Hematopoietic multipotent progenitor cell treated with erythropoietin and hydrocortisone succinate and interleukin-3 and kit ligand, for 4 days (in vitro differentiated cells): ENCODE results near the gene CPA3.

Experiments
- DNase-seq: peaks from one replicate; pipeline ENCODE4 v3.0.0-alpha.2; 2015

Gene CPA3, protein sequence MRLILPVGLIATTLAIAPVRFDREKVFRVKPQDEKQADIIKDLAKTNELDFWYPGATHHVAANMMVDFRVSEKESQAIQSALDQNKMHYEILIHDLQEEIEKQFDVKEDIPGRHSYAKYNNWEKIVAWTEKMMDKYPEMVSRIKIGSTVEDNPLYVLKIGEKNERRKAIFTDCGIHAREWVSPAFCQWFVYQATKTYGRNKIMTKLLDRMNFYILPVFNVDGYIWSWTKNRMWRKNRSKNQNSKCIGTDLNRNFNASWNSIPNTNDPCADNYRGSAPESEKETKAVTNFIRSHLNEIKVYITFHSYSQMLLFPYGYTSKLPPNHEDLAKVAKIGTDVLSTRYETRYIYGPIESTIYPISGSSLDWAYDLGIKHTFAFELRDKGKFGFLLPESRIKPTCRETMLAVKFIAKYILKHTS

DNA sequence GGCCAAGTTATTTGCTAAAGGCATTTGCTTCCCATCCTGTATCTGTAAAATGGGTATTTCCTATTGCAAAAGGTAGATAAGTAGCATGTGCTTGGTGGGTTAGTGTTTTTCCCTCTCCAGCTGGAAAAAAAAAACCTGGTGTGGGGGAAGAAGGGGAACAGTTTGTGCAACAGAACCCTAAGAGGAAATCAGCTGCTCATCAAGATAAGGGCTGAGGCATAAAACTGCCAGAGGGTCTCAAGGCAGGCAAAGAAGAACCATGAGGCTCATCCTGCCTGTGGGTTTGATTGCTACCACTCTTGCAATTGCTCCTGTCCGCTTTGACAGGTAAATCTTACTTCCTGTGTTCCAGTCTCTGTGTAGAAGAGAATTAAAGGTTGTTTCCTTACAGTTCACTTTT lies at the start of gene CPA3:
Gene CPA3, plus strand, starts transcription at position 248 of the 400 bp plus-strand sequence. Its CDS starts 12 bp downstream, at position 260.
- DNase-seq = peak; percentile 86

DNA sequence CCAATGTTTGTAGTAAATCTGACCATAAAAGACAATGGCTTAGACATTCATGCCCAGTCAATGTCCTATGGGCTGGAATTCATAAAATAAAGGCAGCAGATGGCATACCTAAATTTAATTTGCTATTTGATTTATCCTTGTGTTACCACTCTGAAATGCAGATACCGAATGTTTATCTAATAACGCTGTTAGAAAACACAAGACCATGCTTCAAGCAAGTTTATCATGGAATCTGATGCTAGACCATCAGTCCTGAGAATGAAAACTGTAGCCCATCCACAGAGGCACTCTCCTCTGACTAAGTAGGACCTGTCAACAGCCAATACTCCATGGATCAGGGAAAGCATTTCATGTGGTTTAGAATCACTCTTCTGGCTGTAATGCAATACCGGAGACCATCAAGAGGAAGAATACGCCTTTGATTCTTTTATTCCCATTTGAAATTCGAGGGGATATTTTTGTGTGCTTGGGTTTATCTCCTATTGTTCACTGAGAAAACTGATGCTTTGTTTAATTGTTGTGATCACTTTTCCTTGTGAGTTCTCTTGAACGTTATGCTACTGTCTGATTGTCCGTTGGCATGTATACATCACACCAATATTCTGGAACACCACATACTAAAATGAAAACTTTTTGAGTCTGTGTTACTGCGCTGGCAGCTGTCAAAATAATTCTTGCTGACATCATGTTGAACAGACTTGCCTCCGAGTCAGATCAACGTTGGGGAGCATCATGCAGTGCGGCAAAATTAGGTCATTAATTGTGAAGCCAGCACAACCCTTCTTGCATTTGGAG lies 49.6 kb upstream of the CPA3 start:
- no peak for DNase-seq

DNA sequence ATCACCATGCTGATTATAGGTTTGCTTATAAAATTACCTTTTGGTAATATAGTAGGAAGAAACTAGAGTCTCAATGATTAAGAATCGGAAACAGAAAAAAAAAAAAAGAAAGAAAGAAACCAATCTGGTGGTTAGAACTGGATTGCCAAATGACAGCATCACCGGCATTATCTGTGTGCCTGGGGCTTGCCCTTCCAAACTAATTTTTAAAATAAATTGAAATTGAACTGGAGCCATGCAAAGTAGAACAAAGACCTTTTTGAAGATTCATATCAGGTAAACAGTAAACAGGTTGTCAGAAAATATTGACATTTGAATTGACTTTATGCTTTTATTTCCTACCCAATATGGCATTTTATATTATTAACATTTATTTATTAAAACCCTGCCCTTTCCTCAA lies 48.7 kb upstream of the CPA3 start:
- DNase-seq = no peak

DNA sequence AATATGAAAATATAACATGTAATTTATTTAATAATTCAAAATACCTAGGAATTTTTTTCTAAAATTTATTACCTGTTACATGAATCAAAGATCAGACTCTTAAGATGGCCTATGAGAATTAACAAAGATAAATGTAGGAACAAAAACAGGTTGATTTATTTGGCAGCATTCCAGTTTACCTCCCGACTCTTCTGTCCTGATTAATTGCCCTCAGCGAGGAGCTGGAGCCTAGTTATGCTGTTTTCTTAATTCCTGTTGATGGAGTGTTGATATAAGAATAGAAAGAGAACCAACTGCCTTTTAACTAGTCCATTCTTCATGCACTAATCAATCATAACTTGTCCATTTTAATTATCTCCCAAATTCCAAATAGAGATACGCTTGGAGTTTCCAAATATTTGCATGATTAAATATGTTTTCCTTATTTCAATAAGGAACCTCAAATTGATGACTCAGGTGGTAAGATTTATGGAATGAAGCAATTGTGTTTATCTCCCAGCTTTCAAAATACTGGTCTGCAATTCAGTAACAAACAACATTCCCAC lies 48.0 kb upstream of the CPA3 start:
- DNase-seq = no peak

DNA sequence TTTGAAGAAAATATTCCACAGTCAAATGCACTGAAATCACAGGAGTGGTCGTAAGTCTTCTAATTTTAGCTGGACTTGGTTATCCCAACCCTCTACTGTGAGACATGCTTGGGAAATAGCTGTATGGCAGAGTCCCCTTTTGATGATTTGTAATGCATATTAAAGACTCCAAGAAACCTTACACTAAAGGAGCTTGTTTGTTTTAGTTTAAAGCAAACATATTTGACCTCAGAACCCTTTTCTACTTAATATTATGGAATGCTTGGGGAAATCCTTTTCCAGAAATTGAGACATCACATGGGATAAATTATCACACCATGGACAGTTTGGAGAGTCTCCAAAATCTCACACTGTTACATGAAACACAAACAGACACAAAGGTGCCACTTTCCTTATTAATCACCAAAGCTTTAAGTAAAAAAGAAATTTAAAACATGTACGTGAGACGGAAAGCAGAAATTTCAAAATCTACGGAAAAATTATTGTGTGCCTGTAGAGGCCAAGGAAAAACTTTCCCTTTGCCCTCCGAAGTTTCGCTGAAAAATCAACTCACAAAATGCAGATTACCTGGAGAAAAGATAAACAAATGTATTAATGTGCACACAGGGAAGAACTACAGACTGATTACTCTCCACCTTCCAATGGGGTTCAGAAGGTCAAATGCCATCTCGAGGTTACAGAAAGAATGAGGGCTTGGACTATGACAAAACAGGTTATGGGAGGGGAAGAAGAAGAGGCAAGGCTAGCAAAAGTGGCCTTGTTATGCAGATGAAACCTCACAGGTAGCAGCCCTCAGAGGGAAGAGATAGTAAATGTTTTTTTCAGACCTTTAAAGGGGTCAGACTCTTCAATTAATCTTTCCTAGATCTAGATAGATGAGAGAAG lies 44.5 kb upstream of the CPA3 start:
- no peak for DNase-seq

DNA sequence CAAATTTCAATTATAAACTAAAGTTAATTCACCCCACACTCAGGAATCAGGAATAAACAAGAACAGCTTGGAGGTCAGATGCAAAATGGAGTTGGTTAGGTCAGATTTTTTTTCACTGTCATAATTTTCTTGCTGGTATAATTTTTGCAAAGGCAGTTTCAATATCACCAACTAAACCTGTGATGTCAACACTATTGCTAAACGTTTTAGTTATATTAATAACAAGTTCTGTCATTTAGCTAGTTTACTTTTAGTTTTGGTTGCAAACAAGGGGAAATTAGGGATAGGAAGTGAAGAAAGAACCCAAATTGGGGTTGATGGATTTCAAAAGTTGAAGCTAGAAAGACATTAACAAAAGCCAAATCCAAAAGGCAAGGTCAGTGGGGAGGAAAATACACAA lies 42.1 kb upstream of the CPA3 start:
- no peak for DNase-seq

DNA sequence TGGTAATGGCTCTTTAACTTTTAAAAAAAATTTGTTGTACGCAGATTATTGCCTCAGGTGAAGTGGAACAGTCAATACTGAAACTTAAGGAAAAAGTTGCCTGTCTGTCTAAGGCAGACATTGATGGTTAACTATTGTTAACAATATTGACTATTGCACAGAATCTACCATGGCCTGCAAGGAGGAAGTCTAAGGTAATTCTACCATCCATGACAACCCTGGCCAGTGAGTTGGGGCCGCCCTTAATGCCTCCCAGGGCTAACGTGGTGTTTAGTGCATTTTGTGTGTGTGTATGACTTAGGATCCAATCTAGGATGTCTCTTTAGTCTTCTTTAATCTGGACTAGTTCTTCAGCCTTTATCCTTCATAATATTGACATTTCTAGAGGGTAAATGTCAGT lies 39.6 kb upstream of the CPA3 start:
- DNase-seq = no peak

DNA sequence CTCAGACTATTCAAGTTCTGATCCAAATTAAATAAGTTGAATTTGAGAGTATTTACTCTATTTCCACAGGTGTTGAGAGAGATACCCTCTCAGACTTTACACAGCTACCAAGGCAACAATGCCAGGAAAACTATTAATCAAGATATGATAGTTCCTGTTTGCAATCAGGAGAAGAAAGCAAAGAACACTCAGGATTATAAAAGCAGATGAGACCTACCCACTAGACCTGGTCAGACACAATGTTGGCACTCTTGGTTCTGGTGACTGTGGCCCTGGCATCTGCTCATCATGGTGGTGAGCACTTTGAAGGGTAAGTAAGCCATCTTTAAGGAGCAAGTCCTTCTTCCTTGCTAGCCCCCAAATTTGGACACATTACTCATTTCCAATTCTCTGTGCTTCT lies 37.5 kb upstream of the CPA3 start, which contains the start of gene CPB1:
Gene CPB1, plus strand, starts transcription at position 227 of the 400 bp plus-strand sequence. Its CDS starts 13 bp downstream, at position 240.
- DNase-seq = no peak

DNA sequence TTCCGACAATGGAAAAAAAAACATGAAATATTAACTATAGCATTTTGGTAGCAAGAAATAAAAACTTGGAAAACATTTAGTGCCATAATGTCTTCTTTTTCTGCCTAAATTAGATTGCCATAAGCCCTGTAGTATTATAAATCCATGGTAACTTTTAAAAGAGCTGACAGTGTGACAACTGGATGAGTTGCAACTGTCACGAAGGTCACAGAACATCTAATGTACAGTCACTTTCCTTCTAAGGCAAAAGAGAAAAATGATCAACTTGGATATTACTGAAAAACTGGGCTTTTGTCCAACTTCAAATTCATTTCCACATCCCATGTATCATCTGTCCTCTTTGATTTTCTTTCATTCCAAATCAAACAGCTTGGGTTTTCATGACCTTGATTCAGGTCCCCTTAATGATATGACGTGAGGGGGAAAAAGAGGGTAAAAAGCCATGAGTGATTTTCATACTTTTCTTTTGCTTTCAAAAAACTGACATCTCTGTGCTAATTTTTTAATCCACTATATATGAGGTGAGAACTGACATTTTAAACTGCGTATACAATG lies 36.9 kb upstream of the CPA3 start:
- no peak for DNase-seq

DNA sequence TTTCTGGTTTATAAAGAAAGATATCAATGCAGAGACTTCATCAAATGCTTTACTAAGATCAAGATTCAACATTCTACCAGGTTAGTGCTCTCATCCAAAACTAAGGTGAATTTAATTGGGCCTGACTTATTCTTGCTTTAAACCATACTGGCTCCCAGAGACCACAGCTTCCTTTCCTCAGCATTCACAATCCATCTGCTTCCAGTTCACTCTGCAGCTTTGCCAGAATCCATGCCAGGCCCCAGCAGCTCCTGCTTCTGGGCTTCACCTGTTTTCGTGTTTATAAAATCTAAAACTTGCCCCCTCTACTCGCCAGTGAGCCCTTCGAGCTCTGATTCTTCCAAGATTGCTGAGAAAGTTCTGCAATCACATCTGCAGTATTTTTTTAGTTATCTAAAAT lies 35.2 kb upstream of the CPA3 start:
- no peak for DNase-seq

DNA sequence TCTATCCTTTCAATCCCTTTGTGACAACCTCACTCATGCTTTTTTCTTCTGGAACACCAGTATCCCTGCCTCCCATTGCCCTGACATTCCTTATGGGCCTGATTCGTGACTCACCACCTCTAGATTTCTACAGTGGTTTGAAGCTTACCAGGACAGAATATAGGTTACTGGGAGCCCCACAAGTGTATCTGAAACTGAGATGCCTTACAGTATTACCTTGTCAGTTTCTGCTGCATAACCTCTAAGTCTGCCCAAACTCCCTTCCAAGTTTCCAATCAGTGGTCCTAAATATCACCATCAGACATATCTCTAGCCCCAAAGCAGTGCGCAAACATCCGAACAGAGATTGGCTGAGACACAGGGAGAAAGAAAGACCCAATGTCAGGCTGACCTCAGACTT lies 31.9 kb upstream of the CPA3 start:
- DNase-seq = no peak

DNA sequence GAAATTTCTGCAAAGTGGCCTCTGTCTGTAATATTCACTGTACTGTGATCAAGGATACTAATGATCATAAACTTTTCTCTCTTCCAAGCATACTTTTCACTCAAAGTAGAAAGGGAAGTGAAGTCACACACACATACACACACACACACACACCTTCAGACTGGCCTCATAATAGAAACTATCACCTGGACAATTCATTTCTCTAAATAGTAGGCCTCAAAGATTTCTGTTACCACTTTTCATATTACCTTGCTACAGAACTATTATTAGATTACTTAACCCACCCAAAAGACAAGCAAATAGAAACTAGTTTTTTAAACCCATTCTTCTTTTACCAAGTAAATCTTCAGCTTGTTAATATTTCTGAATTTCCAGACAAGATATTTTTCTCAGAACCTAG lies 25.3 kb upstream of the CPA3 start:
- no peak for DNase-seq

DNA sequence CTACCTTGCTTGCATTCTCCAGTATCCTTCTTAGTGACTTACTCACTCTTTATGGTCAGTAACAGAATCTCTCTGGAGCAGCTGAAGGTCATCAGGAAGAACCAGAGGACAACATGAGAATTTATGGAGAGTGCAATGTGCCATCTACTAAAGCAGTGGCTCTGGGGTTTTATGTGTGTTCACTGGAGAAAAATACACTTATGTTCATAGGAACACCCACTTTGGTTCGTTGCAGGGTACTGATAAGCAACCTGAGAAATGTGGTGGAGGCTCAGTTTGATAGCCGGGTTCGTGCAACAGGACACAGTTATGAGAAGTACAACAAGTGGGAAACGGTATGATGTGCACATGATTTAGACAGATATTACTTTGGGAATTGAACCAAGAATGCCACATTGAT lies 24.6 kb upstream of the CPA3 start:
- peak; percentile 89 for DNase-seq

DNA sequence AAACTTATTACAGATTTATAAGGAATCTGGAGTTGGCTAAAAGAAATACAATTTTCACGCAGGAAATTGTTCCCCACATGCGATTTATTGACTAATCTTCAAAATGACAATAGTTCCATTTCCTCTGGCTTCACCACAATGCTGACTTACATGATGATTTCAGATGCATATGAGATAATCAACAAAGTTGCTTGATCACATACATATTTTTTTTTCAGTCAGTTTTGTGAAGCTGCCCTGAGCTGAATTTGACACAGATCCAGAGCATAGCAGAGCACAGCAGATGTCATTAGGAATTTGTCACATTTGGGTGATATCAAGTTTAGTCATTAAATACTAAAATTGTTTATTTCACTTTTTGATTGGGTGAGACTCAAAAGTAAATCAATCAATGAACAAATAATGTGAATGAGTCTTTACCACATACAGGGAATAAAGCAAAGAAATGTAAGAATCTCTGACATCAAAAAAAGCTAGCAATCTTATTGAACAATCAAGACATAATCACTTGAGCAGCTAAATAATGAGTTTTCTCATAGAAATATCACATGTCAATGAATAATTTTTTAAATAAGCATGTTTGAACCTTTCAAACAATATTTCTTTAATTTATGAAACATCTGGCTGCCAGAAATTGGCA lies 19.2 kb upstream of the CPA3 start:
- peak; percentile 44 for DNase-seq

DNA sequence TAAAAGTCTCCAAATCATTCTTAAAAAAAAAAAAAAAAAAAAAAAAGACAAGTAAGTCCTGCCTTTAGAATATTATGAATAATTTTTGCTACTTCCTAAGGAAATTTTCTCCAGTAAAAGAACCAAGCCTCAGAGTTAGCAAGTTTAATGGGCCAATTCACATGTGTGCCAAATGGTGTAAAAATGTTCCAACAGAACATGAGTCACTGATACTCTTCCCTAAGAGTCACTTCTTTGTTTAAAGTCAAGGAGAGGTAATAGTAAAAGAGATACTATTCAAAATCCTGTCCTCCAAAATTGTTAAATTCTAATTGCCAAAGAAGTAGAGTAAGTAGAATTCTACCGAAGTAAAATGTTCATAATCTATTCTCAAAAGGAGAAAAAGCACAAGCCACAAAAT lies 17.7 kb upstream of the CPA3 start:
- no peak for DNase-seq

DNA sequence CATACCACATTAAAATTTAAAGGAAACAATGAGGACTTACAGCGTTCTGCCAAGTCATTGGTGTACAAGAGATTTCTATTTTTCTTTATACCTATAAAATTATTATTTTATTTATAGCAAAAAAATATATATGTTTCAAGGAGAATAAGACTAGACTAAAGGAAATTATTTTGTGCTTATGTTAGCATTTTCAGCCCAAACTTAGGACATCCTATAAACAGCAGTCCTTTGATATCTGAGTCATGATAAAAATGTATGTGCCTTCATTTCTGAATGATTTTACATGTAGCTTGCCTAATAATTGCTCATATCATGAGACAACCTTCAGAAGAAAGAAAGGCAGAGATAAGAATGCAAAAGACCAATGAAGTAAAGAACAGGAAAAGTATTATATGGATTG lies 16.7 kb upstream of the CPA3 start:
- DNase-seq = no peak

DNA sequence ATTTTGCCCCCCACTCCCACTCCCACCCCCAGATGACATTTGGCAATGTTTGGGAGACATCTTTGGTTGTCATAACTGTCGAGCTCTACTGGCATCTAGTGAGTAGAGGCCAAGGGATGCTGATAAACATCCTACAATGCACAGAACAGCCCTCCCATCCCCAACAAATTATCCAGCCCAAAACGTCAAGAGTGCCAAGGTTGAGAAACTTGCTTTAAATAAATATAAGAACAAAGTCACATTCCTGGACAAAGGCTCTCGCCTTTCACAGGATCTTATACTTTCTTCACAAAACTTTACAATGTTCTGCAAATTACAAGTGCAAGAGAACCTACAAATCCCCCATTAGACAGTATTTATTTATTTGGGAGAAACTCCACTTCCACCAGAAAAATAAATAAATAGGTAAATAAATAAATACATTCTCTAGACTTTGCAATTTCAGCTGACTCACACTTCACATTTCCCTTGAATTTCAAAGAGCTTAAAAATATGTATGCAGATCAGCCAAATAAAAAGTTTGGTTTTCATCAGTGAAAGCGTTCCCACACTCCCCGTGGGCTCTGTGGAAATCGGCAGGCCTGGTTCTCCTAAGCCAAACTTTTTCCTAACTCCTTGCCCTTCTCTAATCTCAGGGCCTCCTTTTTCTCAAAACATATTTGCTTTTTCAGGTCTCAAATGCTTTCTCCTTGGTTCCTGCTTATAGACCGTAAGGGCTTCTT lies 12.7 kb upstream of the CPA3 start:
- DNase-seq = no peak

DNA sequence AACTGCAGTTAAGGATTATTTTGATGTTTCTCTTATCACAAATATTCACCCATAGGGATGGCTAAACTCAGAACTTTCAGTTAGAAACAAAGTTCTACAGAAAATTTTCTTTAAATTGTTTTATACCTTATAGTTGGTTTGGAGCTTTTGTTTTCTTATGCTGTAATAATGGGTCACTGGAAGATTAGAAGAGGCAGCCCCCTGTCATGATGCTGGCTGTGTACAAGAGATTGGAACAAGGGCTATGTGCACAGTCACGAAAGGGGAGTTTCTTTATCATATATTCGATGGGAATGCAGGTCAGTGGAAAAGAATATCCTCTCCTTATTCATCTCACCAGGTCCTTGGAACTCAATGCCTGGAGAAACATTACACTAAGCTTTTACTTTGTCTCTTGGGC lies 12.0 kb upstream of the CPA3 start:
- DNase-seq = peak; percentile 51

DNA sequence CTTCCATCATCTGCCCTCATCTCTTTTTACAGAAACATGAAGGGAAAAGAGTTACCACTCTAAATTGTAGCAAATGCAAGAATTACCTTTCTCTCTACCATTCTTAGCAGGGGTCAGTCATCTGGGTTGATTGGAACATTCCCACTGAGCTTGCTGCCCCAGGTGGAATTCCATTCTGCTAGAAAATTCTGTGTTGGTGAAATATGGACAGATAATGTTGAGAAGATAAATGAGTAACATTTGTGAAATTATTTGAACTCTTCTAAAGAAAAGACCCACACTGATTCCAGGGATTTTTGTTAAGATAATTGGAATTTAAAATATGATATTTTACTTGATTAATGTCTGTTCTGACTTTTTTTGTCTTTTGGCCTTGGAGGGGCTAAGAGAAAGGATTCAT lies 11.0 kb upstream of the CPA3 start:
- no peak for DNase-seq

DNA sequence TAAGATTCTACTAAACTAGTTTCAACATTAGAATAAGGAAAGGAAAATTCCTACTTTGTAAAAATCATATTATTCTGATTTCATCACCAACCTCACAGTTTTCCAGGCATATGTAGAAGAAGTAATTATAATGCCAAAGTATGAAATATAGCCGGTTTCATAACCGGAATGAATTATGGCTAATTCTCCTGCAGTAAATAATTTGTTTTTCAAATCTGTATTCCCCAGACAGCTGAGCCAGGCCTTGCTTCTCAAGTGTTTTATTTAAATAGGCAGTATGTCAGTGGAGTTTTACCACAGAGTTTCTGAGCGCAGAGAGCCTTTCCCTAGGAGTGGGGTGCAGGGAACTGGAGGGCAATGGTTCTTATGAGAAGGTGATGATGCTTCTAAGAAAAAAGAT lies 8.7 kb upstream of the CPA3 start:
- no peak for DNase-seq

DNA sequence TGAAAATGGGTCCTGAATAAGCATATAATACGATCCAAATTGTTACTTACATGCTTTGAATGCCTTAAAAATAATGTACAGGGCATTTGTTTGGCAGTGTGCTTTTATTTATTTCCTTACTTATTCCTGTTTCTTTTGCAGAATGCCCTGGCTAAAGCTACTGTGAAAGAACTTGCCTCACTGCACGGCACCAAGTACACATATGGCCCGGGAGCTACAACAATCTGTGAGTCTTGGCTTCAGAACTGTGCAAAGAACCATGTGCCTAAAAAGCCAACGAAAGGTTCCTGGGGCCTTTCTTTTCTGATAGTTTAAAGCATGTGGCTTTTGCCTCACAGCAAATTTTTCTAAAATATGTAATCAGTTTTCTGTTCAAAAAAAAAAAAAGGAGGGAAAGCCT lies 7.8 kb upstream of the CPA3 start:
- no peak for DNase-seq
